ENCODE data around the gene KIAA1549. TPM values are rescaled to one million over a fixed set of nuclear protein-coding genes. Genes with fewer than 3 reads are reported as not detected.

The KIAA1549 gene
- total RNA-seq, 1 experiment from 2014 or later, result 18.7 TPM

DNA sequence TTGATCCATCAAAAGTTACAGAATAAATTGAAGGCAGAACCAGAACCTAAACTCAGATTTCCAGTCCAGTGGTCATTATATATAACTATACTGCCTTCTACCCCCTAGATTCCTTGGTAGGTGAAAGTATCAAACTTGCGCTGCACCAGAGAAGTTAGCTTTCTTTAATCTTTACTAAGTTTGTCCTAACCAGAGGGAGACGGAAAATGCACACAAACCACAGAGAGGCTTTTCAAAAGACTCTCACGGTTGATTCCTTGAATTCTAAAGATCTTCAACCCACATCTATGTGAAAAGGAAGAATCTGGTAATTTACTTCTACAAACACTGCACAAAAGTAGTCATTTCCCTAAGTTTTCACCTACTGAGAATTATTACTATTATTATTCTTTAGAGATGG lies 18.2 kb upstream of the KIAA1549 start (continued):
- no peak for TF ChIP-seq GABPB1 (CRISPR knock-in tag; IDR thresholded peaks at IDR 0.05)

GRCh38 chr7:138992052-138992531 lies 10.9 kb upstream of the KIAA1549 start:
- no peak for ATAC-seq
- peaks cover 22% of the 10 kb centered on the region for H3K9me3 Mint-ChIP-seq
- TF ChIP-seq CREM (CRISPR knock-in tag; IDR thresholded peaks at IDR 0.05), result no peak
- TF ChIP-seq E2F4 (CRISPR knock-in tag; IDR thresholded peaks at IDR 0.05; ENCODE audit: borderline replicate concordance, low read depth), result no peak
- no peak for TF ChIP-seq GABPB1 (CRISPR knock-in tag; IDR thresholded peaks at IDR 0.05)
- no peak for TF ChIP-seq NR1H2 (CRISPR knock-in tag; IDR thresholded peaks at IDR 0.05)
- no peak for TF ChIP-seq ZNF121 (CRISPR knock-in tag; IDR thresholded peaks at IDR 0.05)
- no peak for TF ChIP-seq NFE2L1 (CRISPR knock-in tag; IDR thresholded peaks at IDR 0.05)
- no peak for TF ChIP-seq ERG (CRISPR knock-in tag; IDR thresholded peaks at IDR 0.05)
- no peak for TF ChIP-seq FOXP1 (CRISPR knock-in tag; IDR thresholded peaks at IDR 0.05; ENCODE audit: borderline replicate concordance)
- no peaks in the 10 kb centered on the region for H3K27me3 Mint-ChIP-seq (ENCODE audit: low read depth)
- POLR2A ChIA-PET, result no interaction called here
- no peak overlapping the region for H3K4me3 Mint-ChIP-seq
- CTCF ChIA-PET, result no interaction called here
- no peak for DNase-seq (ENCODE audit: low spot score)
- no peaks in the 10 kb centered on the region for H3K4me1 Mint-ChIP-seq
- H3K36me3 Mint-ChIP-seq, result peaks cover 12% of the 10 kb centered on the region
- H3K27ac Mint-ChIP-seq, result no peak overlapping the region

DNA sequence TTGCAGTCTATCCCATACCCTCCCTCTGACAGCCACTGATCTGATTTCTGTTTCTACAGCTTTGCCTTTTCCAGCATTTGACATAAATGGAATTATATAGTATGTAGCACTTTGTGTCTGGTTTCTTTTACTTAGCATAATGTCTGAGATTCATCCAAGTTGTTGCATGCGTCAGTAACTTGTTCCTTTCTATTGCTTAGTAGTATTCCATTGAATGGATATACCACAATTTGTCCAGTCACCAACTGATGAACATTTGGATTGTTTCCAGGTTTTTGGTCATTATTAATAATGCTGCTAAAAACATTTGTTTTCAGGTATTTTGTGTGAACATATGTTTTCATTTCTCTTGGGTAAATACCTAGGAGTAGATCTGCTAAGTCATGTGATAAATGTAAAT lies 6.5 kb upstream of the KIAA1549 start:
- Mint-ChIP-seq H3K36me3 (peaks cover 12% of the 10 kb centered on the region), H3K4me1 (no peaks in the 10 kb centered on the region; the same call in 1 of the 2 replicates), H3K27me3 (ENCODE audit: low read depth) (peaks cover 10% of the 10 kb centered on the region), H3K9me3 (peaks cover 25% of the 10 kb centered on the region), H3K4me3 (no peak overlapping the region), H3K27ac (no peak overlapping the region)
- TF ChIP-seq TEAD4 (CRISPR knock-in tag; IDR thresholded peaks at IDR 0.05) (no peak), GTF2I (CRISPR knock-in tag; conservative IDR thresholded peaks at IDR 0.05) (peak; percentile 86)
- DNase-seq (ENCODE audit: low spot score) (no peak), ATAC-seq (no peak)
- ChIA-PET CTCF (interaction anchor here (0.6 kb wide), 1 partner anchor 79 kb away, joined by 3 read pairs; no protein-coding TSS in a partner anchor), POLR2A (no interaction called here)

DNA sequence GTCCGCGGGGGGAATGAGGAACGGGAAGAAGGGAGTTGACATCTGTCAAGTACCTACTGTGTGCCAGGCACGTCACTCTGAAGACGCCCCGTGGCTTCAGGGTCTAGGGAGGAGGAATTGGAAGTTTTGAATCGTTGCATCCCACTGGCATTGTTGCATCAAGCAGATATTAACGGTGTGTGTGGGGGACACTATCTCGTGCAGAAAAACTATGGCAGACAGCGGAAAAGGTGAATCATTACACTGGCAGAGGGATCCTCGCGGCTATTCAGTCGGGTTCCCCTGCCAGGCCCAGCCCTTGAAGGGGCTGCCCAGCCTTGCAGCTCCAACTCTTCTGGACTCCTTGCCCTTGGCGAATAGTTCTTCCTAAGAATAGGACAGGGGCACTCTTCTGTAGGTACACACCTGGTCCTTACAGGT lies 1.0 kb upstream of the KIAA1549 start:
- peaks cover 35% of the 10 kb centered on the region for H3K4me1 Mint-ChIP-seq
- no peak for ATAC-seq
- TF ChIP-seq, protein P1, sequence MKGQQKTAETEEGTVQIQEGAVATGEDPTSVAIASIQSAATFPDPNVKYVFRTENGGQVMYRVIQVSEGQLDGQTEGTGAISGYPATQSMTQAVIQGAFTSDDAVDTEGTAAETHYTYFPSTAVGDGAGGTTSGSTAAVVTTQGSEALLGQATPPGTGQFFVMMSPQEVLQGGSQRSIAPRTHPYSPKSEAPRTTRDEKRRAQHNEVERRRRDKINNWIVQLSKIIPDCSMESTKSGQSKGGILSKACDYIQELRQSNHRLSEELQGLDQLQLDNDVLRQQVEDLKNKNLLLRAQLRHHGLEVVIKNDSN (CRISPR knock-in tag; IDR thresholded peaks at IDR 0.05), result no peak
- peak; percentile 1; the same call in 1 of the 2 replicates for TF ChIP-seq FOXK1 (CRISPR knock-in tag; IDR thresholded peaks at IDR 0.05)
- ChIA-PET CTCF (interaction anchor here (0.6 to 2.6 kb wide), 6 partner anchors 26 to 96 kb away, joined by 3 to 8 read pairs (median 5); no protein-coding TSS in a partner anchor), POLR2A (no interaction called here)
- peaks cover 28% of the 10 kb centered on the region for H3K27me3 Mint-ChIP-seq (ENCODE audit: low read depth)
- peak overlapping the region; percentile 68 for H3K4me3 Mint-ChIP-seq
- peaks cover 3% of the 10 kb centered on the region; the same call in 1 of the 2 replicates for H3K9me3 Mint-ChIP-seq
- H3K36me3 Mint-ChIP-seq, result no peaks in the 10 kb centered on the region
- no peak overlapping the region for H3K27ac Mint-ChIP-seq
- DNase-seq (ENCODE audit: low spot score), result no peak

DNA sequence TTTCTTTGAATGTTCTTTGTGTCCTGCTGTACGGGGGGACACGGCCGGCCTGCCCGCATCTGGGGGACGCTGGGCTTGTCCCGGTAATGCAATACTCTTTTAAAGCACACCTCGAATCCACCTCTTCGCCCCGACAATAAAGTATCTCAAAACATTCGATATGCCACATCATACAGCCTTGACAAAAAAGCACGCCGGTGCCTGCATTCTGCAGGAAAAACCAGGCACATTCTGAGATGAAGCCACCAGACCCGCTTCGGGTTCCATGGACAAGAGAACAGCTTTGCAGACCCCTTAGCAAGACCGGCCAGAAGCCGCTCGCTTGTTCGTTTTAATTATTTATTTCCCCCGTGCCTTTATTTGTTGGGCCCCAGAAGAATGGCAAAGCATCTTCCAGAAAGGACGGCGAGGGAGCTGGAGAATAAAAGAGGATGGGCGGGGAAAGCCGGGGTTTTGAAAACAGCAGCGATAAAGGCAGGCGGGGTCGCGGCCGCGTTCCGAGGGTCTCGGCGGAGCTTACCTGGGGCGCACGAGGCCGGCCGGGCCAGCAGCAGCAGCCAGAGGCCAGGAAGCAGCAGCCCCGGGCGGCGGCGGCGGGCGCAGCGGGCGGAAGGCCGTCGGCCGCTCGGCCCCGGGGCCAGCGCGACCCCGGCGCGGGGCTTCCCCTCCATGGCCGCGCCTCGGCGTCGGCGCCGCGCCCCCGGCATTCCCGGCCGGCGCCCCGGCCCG lies 462 bp downstream of the KIAA1549 start:
- Mint-ChIP-seq H3K36me3 (no peaks in the 10 kb centered on the region), H3K27ac (peak overlapping the region; percentile 52; the same call in 1 of the 2 replicates), H3K4me1 (peaks cover 47% of the 10 kb centered on the region), H3K4me3 (peak overlapping the region; percentile 83), H3K9me3 (no peaks in the 10 kb centered on the region), H3K27me3 (ENCODE audit: low read depth) (peaks cover 28% of the 10 kb centered on the region)
- DNase-seq (ENCODE audit: low spot score) (peak; percentile 49), ATAC-seq (no peak; the same call in none of the 2 replicates)
- TF ChIP-seq, protein P2, sequence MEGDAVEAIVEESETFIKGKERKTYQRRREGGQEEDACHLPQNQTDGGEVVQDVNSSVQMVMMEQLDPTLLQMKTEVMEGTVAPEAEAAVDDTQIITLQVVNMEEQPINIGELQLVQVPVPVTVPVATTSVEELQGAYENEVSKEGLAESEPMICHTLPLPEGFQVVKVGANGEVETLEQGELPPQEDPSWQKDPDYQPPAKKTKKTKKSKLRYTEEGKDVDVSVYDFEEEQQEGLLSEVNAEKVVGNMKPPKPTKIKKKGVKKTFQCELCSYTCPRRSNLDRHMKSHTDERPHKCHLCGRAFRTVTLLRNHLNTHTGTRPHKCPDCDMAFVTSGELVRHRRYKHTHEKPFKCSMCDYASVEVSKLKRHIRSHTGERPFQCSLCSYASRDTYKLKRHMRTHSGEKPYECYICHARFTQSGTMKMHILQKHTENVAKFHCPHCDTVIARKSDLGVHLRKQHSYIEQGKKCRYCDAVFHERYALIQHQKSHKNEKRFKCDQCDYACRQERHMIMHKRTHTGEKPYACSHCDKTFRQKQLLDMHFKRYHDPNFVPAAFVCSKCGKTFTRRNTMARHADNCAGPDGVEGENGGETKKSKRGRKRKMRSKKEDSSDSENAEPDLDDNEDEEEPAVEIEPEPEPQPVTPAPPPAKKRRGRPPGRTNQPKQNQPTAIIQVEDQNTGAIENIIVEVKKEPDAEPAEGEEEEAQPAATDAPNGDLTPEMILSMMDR (IDR thresholded peaks at IDR 0.05), result no peak
- no peak for TF ChIP-seq SMAD3 (CRISPR knock-in tag; IDR thresholded peaks at IDR 0.05; ENCODE audit: borderline replicate concordance)
- TF ChIP-seq MXD4 (CRISPR knock-in tag; IDR thresholded peaks at IDR 0.05; ENCODE audit: borderline replicate concordance), result no peak
- no peak for TF ChIP-seq MAX (CRISPR knock-in tag; IDR thresholded peaks at IDR 0.05)
- 0 out of 2 replicates have a peak, but pooled peaks have one; percentile 27 for TF ChIP-seq NR3C1 (CRISPR knock-in tag; conservative IDR thresholded peaks at IDR 0.05; ENCODE audit: low read depth)
- TF ChIP-seq CREM (CRISPR knock-in tag; IDR thresholded peaks at IDR 0.05), result no peak
- no peak for TF ChIP-seq TP53 (CRISPR knock-in tag; IDR thresholded peaks at IDR 0.05)
- POLR2A ChIA-PET, result no interaction called here
- CTCF ChIA-PET, result interaction anchor here (0.8 to 2.6 kb wide), 6 partner anchors 37 to 1226 kb away, joined by 3 to 8 read pairs (median 3); no protein-coding TSS in a partner anchor

Measured in WTC11 (cell line).